ENCODE data around the gene SLC9A8. TPM values are rescaled to one million over a fixed set of nuclear protein-coding genes. Genes with fewer than 3 reads are reported as not detected.

SLC9A8 gene
- total and polyA plus RNA-seq, 2 of the 4 experiments (the other 2 are of a cell fraction), result 4.1 to 5.0 TPM

- DNase-seq (no peak), ATAC-seq (ENCODE audit: low read depth) (no peak)
- Histone ChIP-seq H3K4me3 (ENCODE audit: insufficient read depth, low read depth, low read length) (no peak overlapping the region), H3K27me3 (ENCODE audit: control insufficient read depth, insufficient read depth, low read length) (peaks cover 2% of the 10 kb centered on the region), H4K5ac (ENCODE audit: low read depth, low read length) (no peak overlapping the region), H4K20me1 (ENCODE audit: insufficient read depth, low read length) (no peaks in the 10 kb centered on the region), H4K8ac (ENCODE audit: low read depth in 2 of 2, low read length in 2 of 2) (no peak overlapping the region), H3K18ac (ENCODE audit: low read depth, low read length) (no peak overlapping the region), H3K9me3 (ENCODE audit: control insufficient read depth, insufficient read depth, low read length) (no peaks in the 10 kb centered on the region), H3K27ac (ENCODE audit: insufficient read depth, low read length) (no peak overlapping the region), H3K56ac (ENCODE audit: extremely low read depth, insufficient read depth, low read length) (no peak overlapping the region), H2AK5ac (ENCODE audit: low read depth, low read length) (no peak overlapping the region), H2BK20ac (ENCODE audit: low read depth, low read length) (no peak overlapping the region), H3K14ac (replicated peaks; ENCODE audit: low read depth, low read length) (no peak overlapping the region), H3K9me1 (ENCODE audit: insufficient read depth, low read length) (no peaks in the 10 kb centered on the region), H3K9ac (ENCODE audit: low read depth, low read length) (no peak overlapping the region), H3K4ac (ENCODE audit: low read depth, low read length) (no peak overlapping the region), H2AK9ac (replicated peaks; ENCODE audit: low read depth, low read length, poor library complexity) (no peak overlapping the region), H3K36me3 (ENCODE audit: control insufficient read depth, insufficient read depth, low read length) (no peaks in the 10 kb centered on the region), H2AFZ (replicated peaks; ENCODE audit: low read length, poor library complexity) (no peak overlapping the region), H3K4me1 (ENCODE audit: control insufficient read depth, insufficient read depth, low read length) (no peaks in the 10 kb centered on the region), H4K91ac (ENCODE audit: insufficient read depth, low read depth, low read length) (no peak overlapping the region), H3K79me1 (ENCODE audit: low read depth in 1 of 2, low read length in 2 of 2) (no peaks in the 10 kb centered on the region), H2BK15ac (ENCODE audit: low read depth, low read length) (no peak overlapping the region), H2BK5ac (ENCODE audit: low read depth, low read length, poor library complexity, severe bottlenecking) (no peak overlapping the region), H3K4me2 (ENCODE audit: low read depth, low read length) (no peak overlapping the region), H3K23ac (ENCODE audit: low read depth, low read length) (no peak overlapping the region), H2BK120ac (ENCODE audit: low read depth, low read length) (no peak overlapping the region)
- TF ChIP-seq CHD1 (IDR thresholded peaks at IDR 0.05; ENCODE audit: low read depth, low read length), result no peak
- TF ChIP-seq MXI1 (IDR thresholded peaks at IDR 0.05; ENCODE audit: borderline replicate concordance, low read depth, low read length), result no peak
- no peak for TF ChIP-seq RAD21 (IDR thresholded peaks at IDR 0.05; ENCODE audit: low read length)
- TF ChIP-seq MAZ (IDR thresholded peaks at IDR 0.05; ENCODE audit: borderline replicate concordance, low read depth, low read length), result no peak
- no peak for TF ChIP-seq MAFK (IDR thresholded peaks at IDR 0.05; ENCODE audit: low read depth, low read length)
- TF ChIP-seq RFX5 (IDR thresholded peaks at IDR 0.05; ENCODE audit: low read depth, low read length), result no peak
- no peak for TF ChIP-seq USF2 (IDR thresholded peaks at IDR 0.05; ENCODE audit: low read depth, low read length)
- TF ChIP-seq FOS (IDR thresholded peaks at IDR 0.05; ENCODE audit: low read depth, low read length), result no peak
- no peak for TF ChIP-seq ELK1 (IDR thresholded peaks at IDR 0.05; ENCODE audit: borderline replicate concordance, low read depth, low read length)
- TF ChIP-seq SMC3 (IDR thresholded peaks at IDR 0.05; ENCODE audit: low read depth, low read length), result no peak
- TF ChIP-seq, protein P1, sequence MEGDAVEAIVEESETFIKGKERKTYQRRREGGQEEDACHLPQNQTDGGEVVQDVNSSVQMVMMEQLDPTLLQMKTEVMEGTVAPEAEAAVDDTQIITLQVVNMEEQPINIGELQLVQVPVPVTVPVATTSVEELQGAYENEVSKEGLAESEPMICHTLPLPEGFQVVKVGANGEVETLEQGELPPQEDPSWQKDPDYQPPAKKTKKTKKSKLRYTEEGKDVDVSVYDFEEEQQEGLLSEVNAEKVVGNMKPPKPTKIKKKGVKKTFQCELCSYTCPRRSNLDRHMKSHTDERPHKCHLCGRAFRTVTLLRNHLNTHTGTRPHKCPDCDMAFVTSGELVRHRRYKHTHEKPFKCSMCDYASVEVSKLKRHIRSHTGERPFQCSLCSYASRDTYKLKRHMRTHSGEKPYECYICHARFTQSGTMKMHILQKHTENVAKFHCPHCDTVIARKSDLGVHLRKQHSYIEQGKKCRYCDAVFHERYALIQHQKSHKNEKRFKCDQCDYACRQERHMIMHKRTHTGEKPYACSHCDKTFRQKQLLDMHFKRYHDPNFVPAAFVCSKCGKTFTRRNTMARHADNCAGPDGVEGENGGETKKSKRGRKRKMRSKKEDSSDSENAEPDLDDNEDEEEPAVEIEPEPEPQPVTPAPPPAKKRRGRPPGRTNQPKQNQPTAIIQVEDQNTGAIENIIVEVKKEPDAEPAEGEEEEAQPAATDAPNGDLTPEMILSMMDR (conservative IDR thresholded peaks at IDR 0.05; ENCODE audit: low read depth, low read length), result no peak
- TF ChIP-seq CEBPB (IDR thresholded peaks at IDR 0.05; ENCODE audit: low read depth, low read length), result no peak
- no peak for TF ChIP-seq POLR2A (IDR thresholded peaks at IDR 0.05; ENCODE audit: low read depth, low read length)
- TF ChIP-seq BHLHE40 (IDR thresholded peaks at IDR 0.05; ENCODE audit: low read depth, low read length), result no peak
- TF ChIP-seq NFE2L2 (IDR thresholded peaks at IDR 0.05; ENCODE audit: low read depth, low read length), result no peak
- BruUV-seq (replicated peaks), result no TSS peak
- POLR2A ChIA-PET (ENCODE audit: unreplicated experiment), result no interaction called here
- intact Hi-C loops (cut with micrococcal nuclease) (no loop called here), in situ Hi-C loops (cut with MboI; ENCODE audit: low sequenced_read_pairs) (no loop called here), dilution Hi-C loops (cut with HindIII; ENCODE audit: low sequenced_read_pairs, unreplicated experiment) (no loop called here)
- CTCF ChIA-PET, result no interaction called here
- no CpG with 5 or more reads among the region's 1 CpG for WGBS, 2 experiments (ENCODE audit: extremely low coverage in 2 of 2, insufficient read length in 1 of 2)
Observed at GRCh38 chr20:49803418-49803817, 9.2 kb upstream of the SLC9A8 start.
